LNCAP (cell line): Measurements from ENCODE around the gene SSU72.

Experiments used
- TF ChIP-seq, protein P1 (sequence below): fragments of 450-650 bp; IDR thresholded peaks from 2 replicates; pipeline ENCODE4 v1.5.1; 2017; ENCODE audit warnings: mild to moderate bottlenecking

Gene SSU72

DNA sequence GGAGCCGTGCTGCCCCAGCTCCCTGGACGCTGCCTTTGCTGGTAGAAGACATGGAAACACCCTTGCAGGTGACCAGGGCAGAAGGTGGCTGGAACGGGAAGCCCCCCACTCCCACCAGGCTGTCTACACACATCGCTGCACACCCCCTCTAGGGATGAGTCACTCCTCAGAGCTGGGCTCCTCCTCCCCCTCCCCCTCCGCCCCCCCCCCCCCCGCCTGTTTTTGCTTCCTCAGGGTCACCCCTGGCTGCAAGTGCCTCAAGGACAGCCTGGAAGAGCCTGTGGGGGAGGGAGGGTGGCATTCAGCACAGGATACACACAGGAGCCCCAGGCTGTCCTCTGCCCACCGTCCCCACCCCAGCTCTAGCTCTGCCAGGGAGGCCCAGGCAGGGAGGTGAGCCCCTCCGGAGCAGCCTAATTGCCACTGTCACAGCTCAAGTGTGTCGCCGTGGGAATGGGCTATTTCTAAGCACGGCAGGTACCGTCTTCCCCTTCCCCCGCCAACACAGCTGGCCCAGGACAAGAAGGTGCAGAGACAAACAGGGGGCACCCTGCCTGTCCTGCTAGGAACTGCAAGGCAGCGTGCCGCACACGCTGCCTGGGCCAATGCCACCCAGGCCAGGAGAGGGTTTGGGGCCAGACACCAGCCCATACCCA lies 22.7 kb upstream of the SSU72 start:
- TF ChIP-seq, protein P1, sequence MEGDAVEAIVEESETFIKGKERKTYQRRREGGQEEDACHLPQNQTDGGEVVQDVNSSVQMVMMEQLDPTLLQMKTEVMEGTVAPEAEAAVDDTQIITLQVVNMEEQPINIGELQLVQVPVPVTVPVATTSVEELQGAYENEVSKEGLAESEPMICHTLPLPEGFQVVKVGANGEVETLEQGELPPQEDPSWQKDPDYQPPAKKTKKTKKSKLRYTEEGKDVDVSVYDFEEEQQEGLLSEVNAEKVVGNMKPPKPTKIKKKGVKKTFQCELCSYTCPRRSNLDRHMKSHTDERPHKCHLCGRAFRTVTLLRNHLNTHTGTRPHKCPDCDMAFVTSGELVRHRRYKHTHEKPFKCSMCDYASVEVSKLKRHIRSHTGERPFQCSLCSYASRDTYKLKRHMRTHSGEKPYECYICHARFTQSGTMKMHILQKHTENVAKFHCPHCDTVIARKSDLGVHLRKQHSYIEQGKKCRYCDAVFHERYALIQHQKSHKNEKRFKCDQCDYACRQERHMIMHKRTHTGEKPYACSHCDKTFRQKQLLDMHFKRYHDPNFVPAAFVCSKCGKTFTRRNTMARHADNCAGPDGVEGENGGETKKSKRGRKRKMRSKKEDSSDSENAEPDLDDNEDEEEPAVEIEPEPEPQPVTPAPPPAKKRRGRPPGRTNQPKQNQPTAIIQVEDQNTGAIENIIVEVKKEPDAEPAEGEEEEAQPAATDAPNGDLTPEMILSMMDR = no peak; the same call in 1 of the 2 replicates

DNA sequence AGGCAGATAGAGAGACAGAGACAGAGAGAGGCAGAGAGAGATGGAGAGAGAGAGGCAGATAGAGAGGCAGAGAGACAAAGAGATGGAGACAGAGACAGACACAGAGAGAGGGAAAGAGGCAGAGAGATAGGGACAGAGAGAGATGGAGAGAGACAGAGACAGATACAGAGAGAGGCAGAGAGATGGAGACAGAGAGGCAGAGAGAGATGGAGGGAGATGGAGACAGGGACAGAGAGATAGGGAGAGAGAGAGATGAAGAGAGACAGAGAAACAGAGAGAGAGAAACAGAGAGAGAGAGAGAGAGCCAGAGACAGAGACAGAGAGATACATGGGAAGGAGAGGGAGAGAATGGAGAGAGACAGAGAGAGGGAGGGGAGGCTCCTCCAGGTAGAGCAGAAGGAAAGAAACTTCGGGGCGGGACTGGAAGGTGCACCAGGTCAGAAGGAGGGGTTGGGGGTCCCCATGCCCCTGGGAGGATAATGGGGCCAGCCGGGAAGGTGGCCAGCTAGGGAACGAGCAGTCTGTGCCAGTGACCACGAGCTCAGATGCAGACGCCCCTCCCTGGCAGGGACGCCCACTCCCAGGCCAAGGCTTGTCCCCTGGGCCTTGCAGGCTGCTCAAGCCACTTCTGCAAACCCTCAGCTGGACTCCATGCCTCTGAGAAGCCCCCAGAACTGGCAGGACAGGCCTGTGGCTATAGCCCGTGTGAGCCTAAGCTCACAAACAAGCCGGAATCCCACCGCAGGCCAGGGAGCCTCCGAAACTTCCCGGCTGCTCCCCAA lies 22.0 kb upstream of the SSU72 start:
- TF ChIP-seq, protein P1 = no peak

DNA sequence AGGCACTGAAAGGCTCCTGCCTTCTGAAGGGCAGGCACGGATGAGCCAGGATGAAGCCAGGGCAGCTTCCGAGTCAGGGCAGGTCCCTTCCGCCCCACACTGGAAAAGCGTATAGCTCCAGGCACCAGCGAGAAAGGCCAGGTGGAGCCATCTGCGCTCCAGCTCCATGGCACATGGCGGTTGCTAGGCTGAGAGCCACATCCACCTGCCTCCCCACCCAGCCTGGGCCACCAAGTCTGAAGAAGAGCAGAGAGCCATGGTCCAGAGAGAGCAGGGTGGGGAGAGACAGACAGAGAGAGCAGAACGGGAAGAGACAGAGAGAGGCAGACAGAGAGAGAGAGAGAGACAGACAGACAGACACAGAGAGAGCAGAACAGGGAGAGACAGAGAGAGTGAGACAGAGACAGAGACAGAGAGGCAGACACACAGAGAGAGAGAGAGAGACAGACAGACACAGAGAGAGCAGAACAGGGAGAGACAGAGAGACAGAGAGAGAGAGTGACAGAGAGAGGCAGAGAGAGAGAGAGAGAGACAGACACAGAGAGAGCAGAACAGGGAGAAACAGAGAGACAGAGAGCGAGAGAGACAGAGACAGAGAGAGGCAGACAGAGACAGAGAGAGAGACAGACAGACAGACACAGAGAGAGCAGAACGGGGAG lies 20.1 kb upstream of the SSU72 start:
- TF ChIP-seq, protein P1 = no peak

DNA sequence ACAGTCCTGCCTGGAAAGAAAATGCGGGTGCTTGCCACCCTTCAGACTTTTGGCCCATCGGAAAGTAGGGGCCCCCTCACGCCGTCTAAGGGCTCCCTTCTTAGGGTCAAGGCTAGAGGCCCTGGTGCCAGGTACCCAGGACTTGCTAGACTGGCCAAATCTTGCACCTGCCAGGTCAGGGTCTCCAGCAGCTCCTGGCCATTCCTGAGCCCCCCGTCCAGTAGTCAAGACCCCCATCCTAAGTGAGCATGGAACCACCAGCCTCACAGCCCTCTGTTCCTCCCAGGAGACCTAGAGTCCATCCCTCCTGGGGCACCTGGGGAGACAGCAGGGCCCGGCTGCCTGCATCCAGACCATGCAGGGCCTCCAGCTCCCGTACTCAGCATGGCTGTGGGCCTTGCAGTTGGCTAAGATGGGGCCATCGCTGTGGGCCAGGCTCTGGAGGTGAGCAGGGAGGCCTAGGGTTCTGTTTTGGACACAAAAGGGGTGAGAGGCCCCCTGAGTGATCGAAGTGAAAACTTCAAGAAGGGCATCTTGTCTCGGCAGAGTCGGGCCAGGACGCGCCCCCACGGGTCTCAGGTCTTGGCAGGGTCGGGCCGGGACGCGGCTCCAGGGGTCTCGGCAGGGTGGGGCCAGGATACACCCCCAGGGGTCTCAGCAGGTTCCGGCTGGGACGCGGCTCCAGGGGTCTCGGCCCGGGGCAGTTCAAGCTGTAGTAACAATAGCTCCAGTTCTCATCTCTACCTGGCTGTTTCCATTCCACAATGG lies 19.4 kb upstream of the SSU72 start:
- TF ChIP-seq, protein P1 = no peak

DNA sequence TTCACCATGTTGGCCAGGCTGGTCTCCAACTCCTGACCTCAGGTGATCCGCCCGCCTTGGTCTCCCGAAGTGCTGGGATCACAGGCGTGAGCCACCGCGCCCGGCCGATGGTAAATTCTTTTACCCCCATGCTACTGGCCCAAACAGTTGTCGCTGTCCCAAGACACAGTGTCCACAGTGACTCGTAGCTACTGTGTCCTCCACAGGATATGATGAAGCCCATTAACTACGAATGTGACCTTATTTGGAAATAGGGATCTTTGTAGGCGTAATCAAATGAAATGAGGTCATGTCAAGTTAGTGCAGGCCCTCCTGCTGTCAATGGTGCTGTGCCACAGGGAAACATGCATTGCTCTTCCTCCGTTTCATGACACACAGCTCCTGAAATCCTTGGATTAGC lies 16.8 kb upstream of the SSU72 start:
- TF ChIP-seq, protein P1 = no peak

DNA sequence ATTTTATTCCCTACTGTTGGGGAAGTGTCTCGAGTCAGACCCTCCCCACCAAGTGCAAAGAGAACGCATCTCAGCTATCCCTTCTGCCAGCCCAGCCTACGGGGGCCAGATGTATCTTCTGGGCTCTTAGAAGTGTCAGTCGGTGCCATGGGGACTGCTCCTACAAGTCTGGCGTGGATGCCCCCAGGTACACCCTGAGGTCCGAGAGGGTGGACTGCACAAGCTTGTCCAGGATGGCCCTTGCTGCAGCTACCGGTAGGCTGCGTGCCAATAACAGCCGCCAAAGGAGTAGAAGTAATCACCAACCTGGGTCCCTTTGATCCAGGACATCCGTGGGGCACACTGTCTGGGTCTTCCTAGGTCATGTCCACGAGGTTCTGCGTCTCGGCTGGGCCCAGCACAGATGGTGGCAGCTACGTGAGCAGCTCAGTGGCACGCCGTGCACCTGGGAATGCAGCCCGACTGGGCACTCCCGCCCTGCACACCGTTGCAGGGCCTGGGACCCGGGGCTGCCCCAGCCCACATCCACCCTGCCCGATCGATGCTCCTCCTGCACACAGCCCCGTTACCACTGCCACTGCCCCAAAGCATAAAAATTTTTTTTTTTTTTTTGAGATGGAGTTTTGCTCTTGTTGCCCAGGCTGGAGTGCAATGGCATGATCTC lies 8.8 kb upstream of the SSU72 start:
- TF ChIP-seq, protein P1 = no peak
